Parathyroid adenoma (tissue), 2 donors: ENCODE results near the gene FERMT1.

Experiments used
- H2AFZ ChIP-seq: fragments of 300-600 bp; sonication (generic); one replicate; pipeline ENCODE4 v1.7.0; 2017; ENCODE audit warnings: antibody characterized with exemption, mild to moderate bottlenecking
- H3K27ac ChIP-seq: fragments of 300-600 bp; sonication (generic); one replicate; pipeline ENCODE4 v1.7.0; 2017
- H3K27me3 ChIP-seq: fragments of 300-600 bp; sonication (generic); one replicate; pipeline ENCODE4 v1.7.0; 2017; ENCODE audit warnings: low read length; ENCODE audit not compliant: control insufficient read depth, insufficient read depth
- H3K36me3 ChIP-seq: fragments of 300-600 bp; sonication (generic); one replicate; pipeline ENCODE4 v1.7.0; 2017; ENCODE audit warnings: low read length; ENCODE audit not compliant: control insufficient read depth, insufficient read depth
- H3K4me1 ChIP-seq: fragments of 300-600 bp; sonication (generic); one replicate; pipeline ENCODE4 v1.7.0; 2017; ENCODE audit warnings: control low read depth
- H3K4me2 ChIP-seq: fragments of 300-600 bp; sonication (generic); one replicate; pipeline ENCODE4 v1.7.0; 2017; ENCODE audit warnings: low read length
- H3K4me3 ChIP-seq: fragments of 300-600 bp; sonication (generic); one replicate; pipeline ENCODE4 v1.7.0; 2017; ENCODE audit warnings: low read depth, low read length
- H3K79me2 ChIP-seq: fragments of 300-600 bp; sonication (generic); one replicate; pipeline ENCODE4 v1.7.0; 2017; ENCODE audit warnings: control low read depth
- H3K9ac ChIP-seq: fragments of 300-600 bp; sonication (generic); one replicate; pipeline ENCODE4 v1.7.0; 2017; ENCODE audit warnings: mild to moderate bottlenecking
- H3K9me3 ChIP-seq: fragments of 300-600 bp; sonication (generic); one replicate; pipeline ENCODE4 v1.7.0; 2017; ENCODE audit warnings: low read length; ENCODE audit not compliant: control insufficient read depth
- TF ChIP-seq, protein P1 (sequence below): fragments of 300-600 bp; sonication (generic); IDR thresholded peaks from one replicate; pipeline ENCODE4 v1.7.0; 2017; ENCODE audit warnings: antibody characterized with exemption, mild to moderate bottlenecking
- donor health status: primary hyperparathyroidism.

Gene FERMT1

GRCh38 chr20:6040958-6041807, 81.6 kb downstream of the FERMT1 start:
- Histone ChIP-seq H3K9ac (no peak overlapping the region), H3K36me3 (no peaks in the 10 kb centered on the region)

DNA sequence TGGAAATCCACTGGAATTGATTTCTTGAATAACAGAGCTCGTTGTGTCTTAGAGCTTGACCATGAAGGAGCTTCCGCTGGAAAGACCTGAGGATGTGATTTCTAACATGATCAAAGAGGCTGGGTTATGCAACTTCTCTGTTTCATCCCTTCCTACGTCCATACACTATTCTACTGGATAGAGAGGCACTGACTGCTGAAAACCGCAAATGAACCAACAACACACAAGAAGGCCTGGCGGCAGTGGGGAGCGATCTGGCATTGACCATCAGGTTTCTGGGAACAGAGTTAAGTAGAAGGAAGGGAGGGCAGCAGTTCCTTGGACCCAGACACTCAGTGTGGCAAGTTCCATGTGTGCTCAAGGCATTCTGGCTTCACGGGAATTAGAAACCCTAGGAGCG, 82.3 kb downstream of the FERMT1 start:
- TF ChIP-seq, protein P1, sequence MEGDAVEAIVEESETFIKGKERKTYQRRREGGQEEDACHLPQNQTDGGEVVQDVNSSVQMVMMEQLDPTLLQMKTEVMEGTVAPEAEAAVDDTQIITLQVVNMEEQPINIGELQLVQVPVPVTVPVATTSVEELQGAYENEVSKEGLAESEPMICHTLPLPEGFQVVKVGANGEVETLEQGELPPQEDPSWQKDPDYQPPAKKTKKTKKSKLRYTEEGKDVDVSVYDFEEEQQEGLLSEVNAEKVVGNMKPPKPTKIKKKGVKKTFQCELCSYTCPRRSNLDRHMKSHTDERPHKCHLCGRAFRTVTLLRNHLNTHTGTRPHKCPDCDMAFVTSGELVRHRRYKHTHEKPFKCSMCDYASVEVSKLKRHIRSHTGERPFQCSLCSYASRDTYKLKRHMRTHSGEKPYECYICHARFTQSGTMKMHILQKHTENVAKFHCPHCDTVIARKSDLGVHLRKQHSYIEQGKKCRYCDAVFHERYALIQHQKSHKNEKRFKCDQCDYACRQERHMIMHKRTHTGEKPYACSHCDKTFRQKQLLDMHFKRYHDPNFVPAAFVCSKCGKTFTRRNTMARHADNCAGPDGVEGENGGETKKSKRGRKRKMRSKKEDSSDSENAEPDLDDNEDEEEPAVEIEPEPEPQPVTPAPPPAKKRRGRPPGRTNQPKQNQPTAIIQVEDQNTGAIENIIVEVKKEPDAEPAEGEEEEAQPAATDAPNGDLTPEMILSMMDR: no peak
- no peak overlapping the region for H3K4me3 ChIP-seq
- no peaks in the 10 kb centered on the region for H3K79me2 ChIP-seq
- no peak overlapping the region for H3K27ac ChIP-seq
- no peak overlapping the region for H2AFZ ChIP-seq
- no peaks in the 10 kb centered on the region for H3K27me3 ChIP-seq
- no peaks in the 10 kb centered on the region for H3K4me1 ChIP-seq
- H3K9ac ChIP-seq: no peak overlapping the region
- H3K36me3 ChIP-seq: no peaks in the 10 kb centered on the region
- H3K9me3 ChIP-seq: no peaks in the 10 kb centered on the region
- no peak overlapping the region for H3K4me2 ChIP-seq

More at GRCh38 chr20:6040958-6041807, 81.6 kb downstream of the FERMT1 start:
- no peaks in the 10 kb centered on the region for H3K27me3 ChIP-seq
- H3K79me2 ChIP-seq: no peaks in the 10 kb centered on the region
- H3K4me1 ChIP-seq: no peaks in the 10 kb centered on the region
- TF ChIP-seq, protein P1: no peak
- no peak overlapping the region for H3K27ac ChIP-seq
- no peaks in the 10 kb centered on the region for H3K9me3 ChIP-seq
- H3K4me2 ChIP-seq: no peak overlapping the region
- no peak overlapping the region for H3K4me3 ChIP-seq
- H2AFZ ChIP-seq: no peak overlapping the region

DNA sequence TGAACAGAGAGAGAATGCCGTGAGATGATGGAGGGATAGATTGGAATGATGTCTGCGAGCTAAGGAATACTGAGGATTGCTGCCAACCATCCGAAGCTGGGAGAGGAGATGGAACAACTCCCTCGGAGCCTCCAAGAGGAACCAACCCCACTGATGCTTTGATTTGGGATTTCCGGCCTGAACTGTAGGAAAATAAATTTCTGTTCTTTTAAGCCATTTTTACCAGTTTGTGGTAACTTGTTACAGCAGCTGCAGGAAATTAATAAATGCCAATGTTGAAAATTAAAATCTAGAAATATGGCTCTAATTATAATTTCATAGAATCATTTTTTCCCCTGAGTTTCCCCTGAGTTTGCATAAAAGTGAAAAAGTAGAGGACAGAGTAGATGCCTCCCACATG, 83.1 kb downstream of the FERMT1 start:
- H3K36me3 ChIP-seq: no peaks in the 10 kb centered on the region
- no peak overlapping the region for H2AFZ ChIP-seq
- no peaks in the 10 kb centered on the region for H3K9me3 ChIP-seq

DNA sequence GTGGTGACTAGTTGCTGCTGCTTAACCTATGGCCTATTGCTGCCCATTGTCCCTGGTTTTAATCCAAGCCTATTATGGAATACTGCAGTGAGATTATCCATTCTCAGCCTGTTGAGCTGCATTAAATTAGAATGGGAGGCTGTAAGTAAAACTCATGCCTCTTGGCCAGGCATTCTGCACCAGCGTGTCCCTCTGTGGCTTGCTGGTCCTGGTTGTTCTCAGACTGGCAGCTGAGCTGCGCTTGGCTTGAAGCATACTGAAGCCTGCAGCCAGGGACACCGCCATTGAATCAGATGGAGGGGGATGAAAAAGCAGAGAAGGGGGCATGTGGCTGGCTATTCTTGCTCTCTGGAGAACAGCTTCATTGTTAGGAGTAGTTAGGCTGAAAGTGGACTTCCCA, 84.6 kb downstream of the FERMT1 start:
- Histone ChIP-seq H3K9me3 (no peaks in the 10 kb centered on the region), H3K4me3 (no peak overlapping the region), H3K4me1 (no peaks in the 10 kb centered on the region), H3K36me3 (no peaks in the 10 kb centered on the region), H3K79me2 (no peaks in the 10 kb centered on the region), H3K27me3 (no peaks in the 10 kb centered on the region), H3K9ac (no peak overlapping the region), H3K27ac (no peak overlapping the region), H2AFZ (no peak overlapping the region), H3K4me2 (no peak overlapping the region)
- TF ChIP-seq, protein P1: no peak

More for the DNA sequence above, 83.1 kb downstream of the FERMT1 start:
- Histone ChIP-seq H3K9ac (no peak overlapping the region), H3K27ac (no peak overlapping the region), H3K4me3 (no peak overlapping the region), H3K27me3 (no peaks in the 10 kb centered on the region), H3K4me1 (no peaks in the 10 kb centered on the region), H3K4me2 (no peak overlapping the region), H3K79me2 (no peaks in the 10 kb centered on the region)
- TF ChIP-seq, protein P1: no peak

- no peaks in the 10 kb centered on the region for H3K4me1 ChIP-seq
- no peaks in the 10 kb centered on the region for H3K36me3 ChIP-seq
- no peak overlapping the region for H3K9ac ChIP-seq
- H3K9me3 ChIP-seq: no peaks in the 10 kb centered on the region
- no peak overlapping the region for H3K4me3 ChIP-seq
- H3K79me2 ChIP-seq: no peaks in the 10 kb centered on the region
- H3K27me3 ChIP-seq: no peaks in the 10 kb centered on the region
- no peak overlapping the region for H3K4me2 ChIP-seq
- no peak overlapping the region for H2AFZ ChIP-seq
- no peak overlapping the region for H3K27ac ChIP-seq
- TF ChIP-seq, protein P1: no peak
These were observed 85.7 kb downstream of the FERMT1 start for GRCh38 chr20:6037082-6037481.
